NCI-H2081 (cell line): ENCODE results near the gene XYLT1.

ENCODE experiments used
- DNase-seq, 2 experiments: peaks; one replicate each; lab custom pipeline; 2025; lab: John Stamatoyannopoulos, UW

Gene XYLT1

DNA sequence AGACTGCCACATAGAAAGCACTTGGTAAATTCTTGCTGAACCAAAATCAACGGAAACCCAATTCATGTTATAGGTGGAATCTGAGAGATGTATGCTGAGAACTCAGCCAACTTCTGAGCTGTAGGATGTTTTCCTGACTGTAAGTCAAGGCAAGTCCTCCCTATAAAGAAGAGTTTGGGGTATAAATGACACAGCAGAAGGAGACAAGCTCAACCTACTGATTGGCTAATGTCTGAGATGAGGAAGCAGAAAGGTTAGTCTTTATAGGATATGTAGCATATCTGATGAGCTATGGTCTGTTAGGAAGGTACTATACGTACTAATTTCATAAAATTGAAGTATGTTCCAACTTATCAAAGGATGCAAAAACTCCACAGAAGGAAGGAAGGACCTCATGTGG is 99.5 kb downstream of the XYLT1 start:
- no peak for DNase-seq

DNA sequence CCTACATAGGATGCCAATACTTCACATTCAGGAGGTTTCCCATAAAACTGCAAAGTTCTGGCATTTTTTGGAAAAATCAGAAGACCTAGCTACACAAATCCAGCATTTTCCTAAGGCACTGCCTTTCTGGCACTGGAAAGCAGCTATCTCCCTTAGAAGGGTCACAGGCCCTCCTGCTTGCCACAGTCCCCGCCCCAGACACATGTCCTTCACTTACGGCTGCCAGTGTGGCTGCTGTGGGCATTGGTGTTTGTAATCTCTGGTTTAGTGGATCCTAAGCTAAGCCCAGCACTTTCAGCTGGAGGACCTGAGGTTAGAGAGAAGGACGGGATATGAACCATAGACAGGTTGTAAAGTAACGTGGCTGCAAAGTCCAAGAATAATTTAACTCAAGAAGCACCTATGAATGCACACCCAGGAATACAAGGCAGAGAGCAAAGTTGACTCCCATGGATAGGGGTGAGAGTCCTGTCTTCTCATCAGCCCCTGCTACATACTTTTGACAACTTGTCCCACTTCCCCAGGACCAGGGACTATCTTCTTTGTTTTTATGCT is 100.0 kb downstream of the XYLT1 start:
- DNase-seq, result no peak

DNA sequence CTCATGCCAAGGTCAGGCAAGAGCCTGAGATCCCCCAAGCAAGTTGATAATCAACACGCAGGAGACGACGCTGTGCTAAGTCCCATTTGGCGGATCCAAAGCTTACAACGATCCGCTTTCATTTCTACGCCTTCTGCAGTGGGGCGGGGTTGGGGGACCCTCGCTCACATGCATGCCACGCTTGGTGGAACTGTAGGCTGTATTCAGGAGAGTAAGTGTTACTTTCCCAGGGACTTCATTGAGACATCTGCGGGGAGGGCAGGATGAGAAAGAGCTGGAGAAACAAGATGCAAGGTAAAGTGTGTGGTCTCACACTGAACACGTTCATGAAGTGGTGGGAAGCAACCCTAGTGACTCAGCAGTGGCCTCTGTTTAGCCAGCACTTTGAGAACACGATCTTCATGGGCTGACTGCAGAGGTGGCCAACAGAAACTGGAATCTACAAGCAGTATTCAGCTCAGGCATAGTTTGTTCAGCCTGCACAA is 100.5 kb downstream of the XYLT1 start:
- no peak for DNase-seq

DNA sequence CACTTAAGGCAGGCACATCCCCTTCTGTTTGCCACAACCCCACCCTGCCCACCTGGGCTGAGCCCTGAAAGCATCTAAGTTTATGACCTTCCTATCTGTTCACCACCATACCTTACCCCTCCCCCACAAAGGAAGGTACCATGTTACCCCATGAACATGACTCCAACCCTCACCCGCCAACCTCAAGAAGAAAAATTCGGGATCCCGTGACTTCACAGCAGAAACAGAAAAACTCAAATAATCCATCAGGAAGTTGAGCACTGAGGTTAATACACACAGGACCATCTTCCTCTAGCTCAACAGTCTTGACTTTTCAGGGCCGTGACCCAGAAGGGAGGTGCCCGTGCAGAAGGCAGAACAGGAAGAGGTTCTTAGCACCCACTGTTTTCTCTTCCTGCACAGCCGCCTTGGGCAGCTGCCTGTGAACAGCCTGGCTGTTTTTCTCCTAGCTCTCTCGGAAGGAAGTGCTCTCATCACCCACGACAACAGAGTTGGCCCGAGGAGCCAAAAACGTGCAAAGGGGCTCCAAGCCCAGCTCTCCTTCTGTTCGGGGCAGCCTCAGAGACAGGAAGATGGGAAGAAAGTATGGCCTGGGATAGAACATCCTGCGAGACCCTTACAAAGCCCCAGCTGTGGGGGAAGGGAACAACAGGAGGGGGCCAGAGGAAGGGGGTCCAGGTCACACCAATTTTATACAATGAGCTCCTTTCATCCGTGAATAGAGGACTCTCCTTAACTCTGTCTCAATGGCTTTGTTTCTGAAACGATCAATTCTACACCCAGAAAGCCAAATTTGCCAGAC is 101.1 kb downstream of the XYLT1 start:
- no peak for DNase-seq

DNA sequence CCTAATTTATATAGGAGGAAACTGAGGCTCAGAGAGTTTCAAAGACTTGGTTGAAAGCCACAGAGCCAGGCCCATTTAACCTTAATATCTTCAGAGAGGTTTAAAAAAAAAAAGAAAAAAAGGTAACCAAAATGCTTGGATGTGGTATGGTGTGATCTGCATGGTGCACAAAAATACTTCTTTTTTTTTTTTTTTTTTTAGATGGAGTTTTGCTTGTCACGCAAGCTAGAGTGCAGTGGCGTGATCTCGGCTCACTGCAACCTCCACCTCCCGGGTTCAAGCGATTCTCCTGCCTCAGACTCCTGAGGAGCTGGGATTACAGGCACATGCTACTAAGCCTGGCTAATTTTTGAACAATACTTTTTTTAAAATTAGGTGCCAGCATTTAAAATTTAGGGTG is 101.8 kb downstream of the XYLT1 start:
- DNase-seq, result no peak

DNA sequence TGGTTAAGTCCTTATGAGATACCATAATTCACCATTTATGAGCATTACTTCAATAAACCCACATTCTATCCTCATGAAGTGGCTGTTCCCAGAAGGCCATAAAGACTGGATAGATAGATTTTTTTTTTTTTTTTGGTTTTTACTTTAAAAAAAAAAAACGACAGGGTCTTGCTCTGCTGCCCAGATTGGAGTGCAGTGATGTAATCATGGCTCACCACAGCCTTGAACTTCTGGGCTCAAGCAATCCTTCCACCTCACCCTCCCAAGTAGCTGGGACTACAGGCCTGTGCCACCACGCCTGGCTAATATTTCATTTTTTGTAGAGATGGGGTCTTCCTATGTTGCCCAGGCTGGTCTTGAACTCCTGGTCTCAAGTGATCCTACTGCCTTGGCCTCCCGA is 102.3 kb downstream of the XYLT1 start:
- no peak for DNase-seq

DNA sequence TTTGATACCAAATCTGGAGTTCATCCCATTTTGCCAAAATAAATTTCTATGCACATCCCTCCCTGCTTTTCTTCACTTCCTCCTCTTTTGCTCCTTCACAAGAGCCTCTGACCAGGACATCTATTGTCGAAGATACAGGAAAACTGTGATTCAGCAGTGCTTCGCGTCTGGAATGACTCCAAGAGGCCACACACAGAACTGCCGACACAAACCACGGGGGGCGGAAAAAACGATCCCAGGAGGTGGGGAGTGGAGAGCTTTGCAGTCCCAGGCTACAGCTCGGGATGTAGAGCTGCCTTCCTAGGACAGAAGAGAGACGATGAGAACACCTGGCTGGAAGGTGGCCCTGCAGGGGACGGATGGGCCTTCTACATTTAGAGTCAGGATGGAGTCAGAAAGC is 102.8 kb downstream of the XYLT1 start:
- DNase-seq, result no peak

DNA sequence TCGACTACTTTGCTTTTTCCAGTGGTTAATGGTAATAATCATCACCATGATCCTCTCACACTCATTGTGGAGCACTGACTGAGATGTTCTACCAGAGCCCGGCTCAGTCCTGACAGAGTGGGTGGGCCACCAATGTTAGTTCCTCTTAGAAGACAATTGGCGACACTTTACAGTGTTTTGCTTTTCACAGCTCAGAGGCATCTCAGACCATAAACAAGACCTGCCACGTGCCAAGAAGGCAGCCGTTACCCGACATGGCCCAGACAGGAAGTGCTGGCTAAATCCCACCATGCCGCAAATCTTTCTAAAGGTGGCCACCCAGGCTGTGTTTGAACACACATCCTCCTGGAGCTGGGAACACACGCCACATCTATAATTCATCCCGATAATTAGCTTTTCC is 103.7 kb downstream of the XYLT1 start:
- no peak for DNase-seq

DNA sequence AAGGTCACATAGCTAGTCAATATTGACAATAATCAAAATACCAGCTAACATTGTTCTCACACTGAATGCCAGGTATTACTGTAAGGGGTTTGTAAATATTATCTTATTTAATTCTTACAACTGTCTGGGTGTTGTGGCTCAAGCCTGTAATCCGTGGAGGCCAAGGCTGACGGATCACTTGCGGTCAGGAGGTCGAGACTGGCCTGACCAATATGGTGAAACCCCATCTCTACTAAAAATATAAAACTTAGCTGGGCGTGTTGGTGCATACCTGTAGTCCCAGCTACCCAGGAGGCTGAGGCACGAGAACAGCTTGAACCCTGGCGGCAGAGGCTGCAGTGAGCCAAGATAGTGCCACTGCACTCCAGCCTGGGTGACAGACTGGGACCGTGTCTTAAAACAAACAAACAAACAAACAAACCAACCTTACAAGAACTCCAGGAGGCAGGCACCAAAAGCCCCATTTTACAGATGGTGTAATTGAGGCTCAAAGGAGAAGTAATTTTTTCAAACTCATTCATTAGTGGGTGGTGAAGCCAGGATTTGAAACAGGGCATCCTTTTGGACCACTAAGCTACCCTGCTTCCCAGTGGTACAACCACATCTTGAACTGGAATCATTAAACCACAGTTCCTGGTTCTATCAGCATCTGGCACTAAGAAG is 104.3 kb downstream of the XYLT1 start:
- no peak for DNase-seq

DNA sequence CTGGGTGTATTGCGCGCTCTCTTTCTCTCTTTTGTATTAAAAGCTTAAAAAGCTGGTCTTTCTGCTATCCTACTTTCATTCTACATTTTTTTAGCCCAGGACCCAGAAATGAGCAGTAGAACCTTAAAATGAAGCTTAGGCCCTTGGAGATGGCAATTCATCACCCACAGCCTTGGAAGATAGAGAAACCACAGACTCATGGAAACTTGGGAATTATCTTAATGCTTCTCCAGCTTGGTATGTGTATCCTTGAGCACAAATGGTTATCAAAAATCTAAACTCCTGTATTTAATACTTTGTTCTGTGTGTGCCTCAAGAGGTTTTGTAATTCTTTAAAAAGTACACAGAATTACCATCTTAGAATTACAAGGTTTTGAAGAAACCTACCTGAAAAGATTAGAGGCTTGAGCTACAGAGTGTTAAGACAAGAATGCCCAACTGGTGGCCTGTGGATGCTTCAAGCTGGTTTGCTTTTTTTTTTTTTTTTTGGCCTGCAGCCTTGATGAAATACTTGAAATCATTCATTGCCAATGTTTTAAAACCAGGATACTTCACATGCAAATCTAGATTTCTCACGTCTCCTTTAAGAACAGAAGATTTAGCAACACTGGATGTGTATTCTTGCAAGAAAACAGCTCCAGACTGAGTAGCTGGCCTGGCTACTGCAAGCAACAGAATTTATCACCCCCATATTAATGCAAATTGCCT is 105.0 kb downstream of the XYLT1 start:
- no peak for DNase-seq

DNA sequence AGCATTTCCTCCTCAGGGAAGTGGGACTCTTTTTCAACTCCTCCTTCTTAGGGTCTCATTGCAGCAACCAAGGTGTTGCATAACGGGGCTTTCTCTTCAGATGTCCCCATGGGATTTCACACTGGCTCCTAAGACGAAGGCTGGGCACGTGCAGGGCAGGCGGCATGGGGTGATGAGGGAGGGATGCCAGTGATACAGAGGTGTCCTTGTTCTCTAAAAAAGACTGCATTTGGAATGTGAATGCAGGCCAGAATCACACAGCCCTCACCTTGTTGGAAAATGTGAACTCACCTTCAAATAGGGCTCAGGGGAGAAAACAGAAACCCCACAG is 105.6 kb downstream of the XYLT1 start:
- no peak for DNase-seq

DNA sequence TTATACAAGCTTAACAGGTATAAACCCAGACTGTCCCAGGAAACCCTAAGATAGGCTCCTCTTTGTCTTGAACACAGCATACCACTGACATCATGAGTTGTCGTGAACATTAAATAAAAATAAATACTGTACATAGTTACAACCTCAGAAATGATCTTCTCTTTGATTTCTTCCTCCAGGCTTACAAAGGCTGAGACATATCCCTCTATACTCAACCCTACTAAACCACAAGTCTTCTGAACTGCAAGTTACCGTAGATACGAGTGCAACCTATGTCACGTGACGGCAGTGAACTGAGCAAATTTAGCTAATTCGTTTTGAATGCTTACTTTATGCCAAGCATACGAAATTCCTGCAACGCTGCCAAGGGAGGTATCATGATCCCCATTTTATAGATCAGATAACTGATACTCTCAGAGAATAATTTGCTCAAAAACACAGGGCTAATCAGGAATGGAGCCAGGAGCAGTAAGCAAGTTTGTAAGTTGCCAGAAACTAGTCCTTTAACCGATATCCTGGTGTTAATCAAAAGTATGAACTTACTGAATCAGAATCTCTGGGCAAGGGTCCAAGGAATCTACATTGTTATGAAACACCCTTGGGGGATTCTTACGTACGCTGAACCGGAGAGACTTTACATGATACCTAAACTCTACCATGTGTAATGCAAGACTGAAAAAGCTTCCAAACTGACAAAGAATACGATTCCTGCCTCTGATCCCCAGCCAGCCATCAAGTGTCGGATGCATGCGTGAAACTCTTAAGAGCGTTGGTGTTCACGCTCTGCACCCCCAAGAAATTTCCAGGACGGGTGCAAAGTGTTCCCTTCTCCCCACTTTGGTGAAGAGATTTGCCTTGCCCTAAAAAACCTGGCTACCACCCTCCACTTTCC is 106.2 kb downstream of the XYLT1 start:
- DNase-seq, result no peak

DNA sequence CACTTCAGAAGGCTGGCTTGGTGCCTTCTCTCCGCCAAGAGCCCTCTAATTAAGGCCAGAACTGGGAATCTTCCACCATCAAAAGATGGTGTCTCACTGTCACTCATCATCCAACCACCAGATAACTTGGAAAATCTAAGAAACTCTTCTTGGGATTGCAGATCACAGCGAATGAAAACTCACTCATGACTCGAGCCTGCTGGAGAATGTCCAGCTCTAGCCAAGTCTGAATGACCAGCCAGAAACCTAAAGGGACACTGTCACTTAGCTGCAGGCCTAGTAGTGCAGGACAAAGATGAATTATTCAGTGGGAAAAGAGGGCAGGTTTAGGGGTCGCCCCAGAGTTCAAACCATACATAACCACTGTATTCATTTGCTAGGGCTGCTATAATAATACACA is 107.8 kb downstream of the XYLT1 start:
- no peak for DNase-seq

DNA sequence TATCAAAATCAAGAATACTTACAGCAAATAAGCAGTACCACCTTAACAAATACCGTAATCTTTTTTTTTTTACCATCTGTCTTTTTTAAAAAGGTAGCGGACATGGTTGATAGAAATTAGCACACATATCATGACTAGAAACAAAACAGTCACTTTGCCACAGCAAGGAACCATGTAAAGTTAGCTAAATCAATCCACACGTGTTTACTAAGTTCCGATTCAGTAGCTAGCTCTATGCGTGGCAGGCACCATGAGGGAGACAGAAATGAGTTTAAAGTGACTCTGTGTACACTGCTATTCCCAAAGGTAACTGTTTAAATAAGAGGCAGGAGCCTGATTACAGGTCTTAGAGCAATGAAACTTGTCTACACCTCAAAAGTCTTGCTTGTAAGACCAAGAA is 108.6 kb downstream of the XYLT1 start:
- peak; percentile 9 to 65 for DNase-seq

DNA sequence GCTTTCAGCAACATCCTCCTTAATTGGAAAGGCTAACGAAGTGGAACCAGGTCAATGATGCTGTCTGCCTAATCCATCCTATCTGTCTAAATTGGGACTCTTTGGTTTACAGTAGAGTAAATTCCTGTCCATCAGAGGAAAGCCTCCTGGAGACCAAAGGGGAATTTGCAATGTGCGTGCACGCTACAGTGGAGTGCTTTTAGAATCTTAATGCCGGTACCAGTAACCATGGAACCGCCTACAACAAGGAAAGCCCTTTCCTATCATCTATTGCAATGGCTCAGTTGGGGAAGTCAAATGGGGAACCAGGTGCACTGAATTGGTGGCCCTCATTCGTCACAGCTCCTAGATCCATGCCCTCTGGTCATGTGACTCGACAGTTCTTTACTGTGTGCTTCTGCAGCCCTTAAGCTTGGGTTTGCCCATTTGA is 110.1 kb downstream of the XYLT1 start:
- DNase-seq, result no peak

DNA sequence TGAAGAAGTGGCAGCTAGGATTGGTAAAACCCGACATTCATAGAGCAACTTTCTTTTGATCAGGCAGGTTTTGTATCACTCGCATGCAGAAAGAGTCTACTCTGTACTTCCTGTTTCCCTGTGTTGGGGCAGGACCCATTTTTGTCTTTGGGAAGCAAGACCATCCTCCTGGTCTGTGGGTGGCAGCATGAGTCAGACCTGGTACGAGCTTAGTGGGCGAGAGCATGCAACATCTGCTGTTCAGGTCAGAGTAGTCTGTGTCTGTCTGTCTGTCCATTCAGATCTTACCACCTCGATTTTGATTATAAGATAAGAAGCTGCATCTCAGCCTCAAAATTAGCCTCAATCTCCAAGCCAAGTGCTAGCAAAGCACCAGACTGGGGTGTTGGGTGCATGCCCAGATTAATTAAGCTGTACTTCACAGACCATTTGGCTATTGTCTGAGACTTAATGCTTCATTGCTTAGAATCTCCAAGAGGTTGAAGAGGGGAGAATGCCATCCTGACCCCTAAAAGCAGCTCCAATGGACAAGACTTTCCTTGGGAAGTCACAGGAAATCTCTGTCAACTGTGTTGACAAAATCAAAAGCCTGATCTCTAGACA is 110.9 kb downstream of the XYLT1 start:
- DNase-seq, result no peak

DNA sequence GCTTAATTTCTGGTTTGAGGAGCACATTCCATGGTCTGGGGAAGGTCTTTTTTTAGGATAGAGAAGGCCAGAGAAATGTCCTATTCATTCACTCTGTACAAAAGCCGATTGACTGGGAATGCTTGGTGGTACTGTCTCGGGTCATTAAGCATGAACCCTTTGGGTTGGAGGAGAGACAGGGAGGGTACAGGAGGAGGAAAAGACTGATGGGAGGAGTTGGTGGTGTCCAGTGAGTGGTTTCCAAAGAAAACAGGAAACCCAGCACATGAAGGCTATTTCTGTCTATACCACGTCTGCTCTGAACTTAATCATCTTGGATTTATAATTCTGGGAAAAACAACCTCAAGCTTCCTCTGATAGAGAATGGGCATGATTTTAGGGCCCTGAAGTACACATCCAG is 111.9 kb downstream of the XYLT1 start:
- no peak for DNase-seq

DNA sequence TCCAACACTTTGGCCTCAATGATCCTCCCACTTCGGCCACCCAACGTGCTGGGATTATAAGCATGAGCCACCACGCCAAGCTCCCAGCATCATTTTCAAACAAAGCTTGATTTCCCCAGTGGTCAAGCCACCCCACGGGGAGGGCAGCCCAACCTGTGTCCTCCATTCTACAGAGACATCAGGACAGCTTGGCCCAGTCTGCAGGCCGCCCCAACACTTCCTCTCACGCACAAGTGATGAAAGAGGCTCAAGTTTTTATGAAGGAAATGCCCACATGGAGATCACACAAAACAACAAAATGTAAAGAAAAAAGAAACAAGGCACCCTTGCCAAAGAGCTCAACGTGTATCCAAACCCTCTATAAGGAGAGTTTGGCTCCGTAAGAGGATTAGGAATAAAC is 112.4 kb downstream of the XYLT1 start:
- DNase-seq, result no peak

DNA sequence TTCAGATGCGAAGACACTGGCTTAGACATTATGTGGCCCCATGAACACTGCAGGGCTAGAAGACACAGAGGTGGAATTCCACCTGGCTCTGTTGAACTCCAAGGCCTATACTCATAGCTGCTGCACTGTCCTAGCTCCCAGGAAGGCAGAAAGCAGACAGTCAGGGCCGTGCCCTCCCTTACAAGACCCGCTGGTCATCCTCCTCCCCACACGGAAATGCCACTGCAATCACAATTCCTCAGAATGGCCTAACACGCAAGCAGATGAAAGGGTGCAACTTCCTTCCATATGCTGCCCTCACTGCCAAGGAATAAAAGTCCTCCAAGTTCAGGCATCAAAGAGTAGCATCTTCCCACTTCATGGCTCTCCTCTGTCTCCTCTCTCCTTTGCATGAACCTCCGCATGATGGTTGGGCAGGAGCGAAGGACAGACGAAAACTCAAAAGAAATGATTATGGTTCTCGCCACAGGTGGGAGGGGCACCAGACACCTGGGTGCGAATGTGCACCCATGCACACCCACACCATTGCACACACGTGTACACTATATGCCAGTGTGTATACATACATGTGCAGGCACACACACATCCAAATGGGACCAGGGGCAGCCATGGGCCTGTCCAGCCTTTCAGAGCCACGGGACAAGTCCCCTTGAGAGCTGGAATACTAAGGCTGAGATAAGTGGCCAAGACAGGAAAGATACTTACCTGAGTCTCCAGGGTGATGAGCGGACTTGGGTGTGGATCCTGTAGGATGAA is 113.3 kb downstream of the XYLT1 start:
- no peak for DNase-seq

DNA sequence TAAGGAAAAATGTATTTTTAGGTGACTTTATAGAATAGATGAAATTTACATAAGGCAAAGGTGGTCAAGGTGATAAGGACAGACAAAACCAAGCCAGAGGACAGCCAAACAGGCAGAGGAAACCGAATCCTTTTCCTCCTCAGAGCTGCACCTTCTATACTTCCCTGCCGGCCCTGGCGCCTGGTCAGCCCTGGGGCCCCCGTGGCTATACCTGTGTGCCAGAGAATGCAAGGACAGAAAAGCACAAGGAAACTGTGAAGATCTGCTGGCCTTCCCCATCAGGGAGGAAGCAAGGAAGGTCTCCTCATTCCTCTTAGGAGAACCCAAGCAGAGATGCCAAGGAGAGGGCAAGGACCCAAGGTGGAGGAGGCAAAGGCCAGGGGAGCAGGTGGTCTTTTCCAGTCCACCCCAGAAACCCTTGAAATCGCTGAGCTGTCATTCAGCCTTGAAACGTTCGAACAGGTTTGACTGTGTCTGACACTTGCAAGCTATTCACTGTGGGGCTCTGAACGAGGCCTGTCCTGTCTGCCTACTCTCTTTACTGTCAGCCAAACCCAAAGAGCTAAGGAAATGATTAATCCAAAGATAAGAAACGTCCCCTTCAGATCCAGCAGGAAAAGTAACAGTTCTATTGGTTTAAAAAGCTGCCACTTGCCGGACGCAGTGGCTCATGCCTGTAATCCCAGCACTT is 114.4 kb downstream of the XYLT1 start:
- no peak for DNase-seq
